ENCODE data around the gene TENT5C. TPM values are rescaled to one million over a fixed set of nuclear protein-coding genes. Genes with fewer than 3 reads are reported as not detected.

Gene TENT5C
- total RNA-seq, 1 donor from 2014 or later = 5.2 TPM

GRCh38 chr1:117638759-117639158 lies 32.9 kb downstream of the TENT5C start:
- H3K36me3 Mint-ChIP-seq (ENCODE audit: low read depth) = peaks cover 2% of the 10 kb centered on the region
- H3K4me3 Mint-ChIP-seq = no peak overlapping the region
- intact Hi-C loops (cut with micrococcal nuclease) = no loop called here
- H3K27me3 Mint-ChIP-seq (ENCODE audit: insufficient read depth) = peaks cover 23% of the 10 kb centered on the region
- H3K9me3 Mint-ChIP-seq = no peaks in the 10 kb centered on the region
- DNase-seq (ENCODE audit: low spot score) = no peak
- no peaks in the 10 kb centered on the region for H3K4me1 Mint-ChIP-seq (ENCODE audit: low read depth)
- peak overlapping the region; percentile 20 for H3K27ac Mint-ChIP-seq

- H3K36me3 Mint-ChIP-seq (ENCODE audit: low read depth) = peaks cover 2% of the 10 kb centered on the region
- H3K9me3 Mint-ChIP-seq = no peaks in the 10 kb centered on the region
- DNase-seq (ENCODE audit: low spot score) = no peak
- H3K27ac Mint-ChIP-seq = no peak overlapping the region
- H3K27me3 Mint-ChIP-seq (ENCODE audit: insufficient read depth) = peaks cover 29% of the 10 kb centered on the region
- no peak overlapping the region for H3K4me3 Mint-ChIP-seq
- intact Hi-C loops (cut with micrococcal nuclease) = loop anchor here (2.0 kb wide), 1 partner anchor 27 kb away; no protein-coding TSS in a partner anchor
- H3K4me1 Mint-ChIP-seq (ENCODE audit: low read depth) = no peaks in the 10 kb centered on the region
Measured at GRCh38 chr1:117639741-117640140, 33.9 kb downstream of the TENT5C start.

- peaks cover 2% of the 10 kb centered on the region for H3K36me3 Mint-ChIP-seq (ENCODE audit: low read depth)
- peaks cover 36% of the 10 kb centered on the region for H3K27me3 Mint-ChIP-seq (ENCODE audit: insufficient read depth)
- H3K9me3 Mint-ChIP-seq = no peaks in the 10 kb centered on the region
- H3K4me1 Mint-ChIP-seq (ENCODE audit: low read depth) = no peaks in the 10 kb centered on the region
- intact Hi-C loops (cut with micrococcal nuclease) = loop anchor here (2.0 kb wide), 1 partner anchor 29 kb away; no protein-coding TSS in a partner anchor
- no peak for DNase-seq (ENCODE audit: low spot score)
- H3K4me3 Mint-ChIP-seq = no peak overlapping the region
- H3K27ac Mint-ChIP-seq = no peak overlapping the region
Measured at GRCh38 chr1:117641536-117641935, 35.7 kb downstream of the TENT5C start.

GRCh38 chr1:117642963-117643362 lies 37.1 kb downstream of the TENT5C start:
- H3K27me3 Mint-ChIP-seq (ENCODE audit: insufficient read depth) = peaks cover 30% of the 10 kb centered on the region
- DNase-seq (ENCODE audit: low spot score) = no peak
- intact Hi-C loops (cut with micrococcal nuclease) = loop anchor here (1.0 to 2.0 kb wide), 3 partner anchors 11 to 22 kb away; no protein-coding TSS in a partner anchor
- H3K4me1 Mint-ChIP-seq (ENCODE audit: low read depth) = no peaks in the 10 kb centered on the region
- H3K4me3 Mint-ChIP-seq = no peak overlapping the region
- no peaks in the 10 kb centered on the region for H3K9me3 Mint-ChIP-seq
- H3K36me3 Mint-ChIP-seq (ENCODE audit: low read depth) = peaks cover 2% of the 10 kb centered on the region
- no peak overlapping the region for H3K27ac Mint-ChIP-seq

- no peak overlapping the region for H3K4me3 Mint-ChIP-seq
- DNase-seq (ENCODE audit: low spot score) = no peak
- intact Hi-C loops (cut with micrococcal nuclease) = loop anchor here (2.0 kb wide), 2 partner anchors 15 to 21 kb away; no protein-coding TSS in a partner anchor
- no peak overlapping the region for H3K27ac Mint-ChIP-seq
- peaks cover 2% of the 10 kb centered on the region for H3K36me3 Mint-ChIP-seq (ENCODE audit: low read depth)
- no peaks in the 10 kb centered on the region for H3K9me3 Mint-ChIP-seq
- H3K4me1 Mint-ChIP-seq (ENCODE audit: low read depth) = no peaks in the 10 kb centered on the region
- peaks cover 28% of the 10 kb centered on the region for H3K27me3 Mint-ChIP-seq (ENCODE audit: insufficient read depth)
Measured at GRCh38 chr1:117643601-117644000, 37.8 kb downstream of the TENT5C start.

- Mint-ChIP-seq H3K27me3 (ENCODE audit: insufficient read depth) (peaks cover 22% of the 10 kb centered on the region), H3K27ac (no peak overlapping the region), H3K36me3 (ENCODE audit: low read depth) (peaks cover 2% of the 10 kb centered on the region), H3K9me3 (no peaks in the 10 kb centered on the region), H3K4me1 (ENCODE audit: low read depth) (peaks cover 7% of the 10 kb centered on the region), H3K4me3 (no peak overlapping the region)
- DNase-seq (ENCODE audit: low spot score) = no peak
- intact Hi-C loops (cut with micrococcal nuclease) = no loop called here
Measured at GRCh38 chr1:117644696-117645311, 39.0 kb downstream of the TENT5C start.

GRCh38 chr1:117645343-117645742 lies 39.5 kb downstream of the TENT5C start:
- H3K4me1 Mint-ChIP-seq (ENCODE audit: low read depth) = peaks cover 7% of the 10 kb centered on the region
- intact Hi-C loops (cut with micrococcal nuclease) = no loop called here
- no peaks in the 10 kb centered on the region for H3K9me3 Mint-ChIP-seq
- no peak overlapping the region for H3K27ac Mint-ChIP-seq
- no peak overlapping the region for H3K4me3 Mint-ChIP-seq
- no peak for DNase-seq (ENCODE audit: low spot score)
- H3K27me3 Mint-ChIP-seq (ENCODE audit: insufficient read depth) = peaks cover 25% of the 10 kb centered on the region
- H3K36me3 Mint-ChIP-seq (ENCODE audit: low read depth) = peaks cover under 1% of the 10 kb centered on the region

GRCh38 chr1:117646007-117646811 lies 40.4 kb downstream of the TENT5C start:
- no peaks in the 10 kb centered on the region for H3K36me3 Mint-ChIP-seq (ENCODE audit: low read depth)
- H3K9me3 Mint-ChIP-seq = no peaks in the 10 kb centered on the region
- H3K27me3 Mint-ChIP-seq (ENCODE audit: insufficient read depth) = peaks cover 30% of the 10 kb centered on the region
- DNase-seq (ENCODE audit: low spot score) = no peak
- intact Hi-C loops (cut with micrococcal nuclease) = no loop called here
- H3K27ac Mint-ChIP-seq = no peak overlapping the region
- no peak overlapping the region for H3K4me3 Mint-ChIP-seq
- peaks cover 11% of the 10 kb centered on the region for H3K4me1 Mint-ChIP-seq (ENCODE audit: low read depth)

GRCh38 chr1:117646956-117647355 lies 41.1 kb downstream of the TENT5C start:
- no peak for DNase-seq (ENCODE audit: low spot score)
- peaks cover 15% of the 10 kb centered on the region for H3K4me1 Mint-ChIP-seq (ENCODE audit: low read depth)
- H3K27me3 Mint-ChIP-seq (ENCODE audit: insufficient read depth) = peaks cover 32% of the 10 kb centered on the region
- H3K36me3 Mint-ChIP-seq (ENCODE audit: low read depth) = no peaks in the 10 kb centered on the region
- H3K4me3 Mint-ChIP-seq = no peak overlapping the region
- no peak overlapping the region for H3K27ac Mint-ChIP-seq
- intact Hi-C loops (cut with micrococcal nuclease) = no loop called here
- H3K9me3 Mint-ChIP-seq = no peaks in the 10 kb centered on the region

- Mint-ChIP-seq H3K4me3 (no peak overlapping the region), H3K27me3 (ENCODE audit: insufficient read depth) (peaks cover 32% of the 10 kb centered on the region), H3K27ac (no peak overlapping the region), H3K36me3 (ENCODE audit: low read depth) (peaks cover 2% of the 10 kb centered on the region), H3K9me3 (no peaks in the 10 kb centered on the region), H3K4me1 (ENCODE audit: low read depth) (peaks cover 23% of the 10 kb centered on the region)
- no peak for DNase-seq (ENCODE audit: low spot score)
- intact Hi-C loops (cut with micrococcal nuclease) = no loop called here
Measured at GRCh38 chr1:117648015-117648414, 42.2 kb downstream of the TENT5C start.

GRCh38 chr1:117650840-117651568 lies 45.2 kb downstream of the TENT5C start:
- Mint-ChIP-seq H3K4me1 (ENCODE audit: low read depth) (peaks cover 53% of the 10 kb centered on the region), H3K4me3 (no peak overlapping the region), H3K9me3 (no peaks in the 10 kb centered on the region), H3K36me3 (ENCODE audit: low read depth) (peaks cover 2% of the 10 kb centered on the region), H3K27me3 (ENCODE audit: insufficient read depth) (peaks cover 20% of the 10 kb centered on the region), H3K27ac (no peak overlapping the region)
- intact Hi-C loops (cut with micrococcal nuclease) = no loop called here
- no peak for DNase-seq (ENCODE audit: low spot score)

GRCh38 chr1:117651616-117652015 lies 45.8 kb downstream of the TENT5C start:
- Mint-ChIP-seq H3K27me3 (ENCODE audit: insufficient read depth) (peaks cover 18% of the 10 kb centered on the region), H3K4me3 (no peak overlapping the region), H3K27ac (no peak overlapping the region), H3K4me1 (ENCODE audit: low read depth) (peaks cover 59% of the 10 kb centered on the region), H3K9me3 (no peaks in the 10 kb centered on the region), H3K36me3 (ENCODE audit: low read depth) (peaks cover 2% of the 10 kb centered on the region)
- DNase-seq (ENCODE audit: low spot score) = no peak
- intact Hi-C loops (cut with micrococcal nuclease) = no loop called here

- H3K36me3 Mint-ChIP-seq (ENCODE audit: low read depth) = peaks cover 2% of the 10 kb centered on the region
- H3K9me3 Mint-ChIP-seq = no peaks in the 10 kb centered on the region
- intact Hi-C loops (cut with micrococcal nuclease) = no loop called here
- peaks cover 17% of the 10 kb centered on the region for H3K27me3 Mint-ChIP-seq (ENCODE audit: insufficient read depth)
- H3K4me3 Mint-ChIP-seq = no peak overlapping the region
- H3K4me1 Mint-ChIP-seq (ENCODE audit: low read depth) = peaks cover 67% of the 10 kb centered on the region
- H3K27ac Mint-ChIP-seq = peak overlapping the region; percentile 6
- DNase-seq (ENCODE audit: low spot score) = no peak
Measured at GRCh38 chr1:117652421-117652820, 46.6 kb downstream of the TENT5C start.
